Upper lobe of left lung (tissue), 6 donors: ENCODE measurements around the gene BFAR. TPM values are rescaled to one million over a fixed set of nuclear protein-coding genes. Genes with fewer than 3 reads are reported as not detected.
"Not testable (repeated sequence)": the region's sequence is repeated elsewhere in the genome, so short reads cannot be mapped to it uniquely, and the experiment has no call there.

ENCODE experiments used
- ATAC-seq, 2 donors: fragments of 200-7000 bp; cut with Tn5 transposase; one replicate each; pipeline ENCODE4 v1.9.1; 2022; ENCODE audit warnings: mild to moderate bottlenecking in 2 of 2, moderate library complexity in 2 of 2; ENCODE audit not compliant: low FRiP score in 2 of 2
- DNase-seq, 2 donors: peaks; one replicate each; pipeline ENCODE4 v3.0.0-alpha.2; 2019 to 2020
- H3K27ac ChIP-seq, 4 donors: fragments of 200-600 bp; sonication (generic); one replicate each; pipeline ENCODE4 v1.5.1; 2016 to 2019
- H3K27me3 ChIP-seq, 4 donors: fragments of 200-600 bp; sonication (generic); one replicate each; pipeline ENCODE4 v1.5.1; 2017 to 2019
- H3K36me3 ChIP-seq, 4 donors: fragments of 200-600 bp; sonication (generic); one replicate each; pipeline ENCODE4 v1.5.1; 2016 to 2019
- H3K4me1 ChIP-seq, 4 donors: fragments of 200-600 bp; sonication (generic); one replicate each; pipeline ENCODE4 v1.5.1; 2018 to 2019
- H3K4me3 ChIP-seq, 4 donors: fragments of 200-600 bp; sonication (generic); one replicate each; pipeline ENCODE4 v1.5.1; 2017 to 2019; ENCODE audit warnings: mild to moderate bottlenecking in 2 of 4, moderate library complexity in 1 of 4
- H3K9me3 ChIP-seq, 4 donors: fragments of 200-600 bp; sonication (generic); one replicate each; pipeline ENCODE4 v1.5.1; 2018 to 2019
- CTCF ChIP-seq, 6 experiments: fragments of 450-650 bp in 4 of 6; fragments of 200-600 bp in 2 of 6; sonication (generic) in 2 of 6; IDR thresholded peaks; one replicate each; pipeline ENCODE4 v1.5.1; 2016 to 2019; ENCODE audit warnings: antibody characterized with exemption in 6 of 6
- EP300 ChIP-seq, 4 donors: sonication (generic); formaldehyde crosslinking; IDR thresholded peaks; one replicate each; pipeline ENCODE4 v1.5.1; 2017; ENCODE audit warnings: antibody characterized with exemption in 4 of 4, control low read depth in 2 of 4
- POLR2A ChIP-seq, 4 donors: fragments of 450-650 bp; IDR thresholded peaks; one replicate each; pipeline ENCODE4 v1.5.1; 2016 to 2017; ENCODE audit warnings: antibody characterized with exemption in 4 of 4, mild to moderate bottlenecking in 2 of 4
- POLR2AphosphoS5 ChIP-seq, 2 donors: sonication (generic); formaldehyde crosslinking; IDR thresholded peaks; one replicate each; pipeline ENCODE4 v1.5.1; 2017; ENCODE audit warnings: antibody characterized with exemption in 2 of 2
- WGBS, 2 donors: methylation state at CpG; one replicate each; pipeline ENCODE4 v1.1.5; 2017 to 2018; 5-methylcytosine and 5-hydroxymethylcytosine counted together
- small RNA-seq, 4 donors: library from RNA; depleted of rRNA; stranded (forward); fragments of <200 nt; gene quantifications; one replicate each; pipeline ENCODE3, GENCODE V24; 2016
- total RNA-seq, 6 donors: library from RNA; depleted of rRNA in 4 of 6; stranded (reverse); fragments of >200 nt in 4 of 6; gene quantifications; one replicate each; pipeline versions ENCODE4 v1.1.0 to v1.2.1, GENCODE V29; 2016 to 2021
- donor health status: DM: no; HTN: no; CAD: no; lungs with moderate emphysema.
- donor health status: DM: no; HTN: yes; CAD: no; lungs with severe emphysema.

BFAR gene
- total RNA-seq, 6 donors from 2014 or later = 66.3 to 157 (median 104) TPM

GRCh38 chr16:14681115-14681514 is 48.4 kb downstream of the BFAR start:
- no peaks in the 10 kb centered on the region for H3K36me3 ChIP-seq
- H3K9me3 ChIP-seq = no peaks in the 10 kb centered on the region
- peaks cover 0 to under 1% (median 0%) of the 10 kb centered on the region in 4 donors for H3K4me1 ChIP-seq
- DNase-seq = no peak
- ATAC-seq = no peak
- no peak overlapping the region for H3K4me3 ChIP-seq
- H3K27ac ChIP-seq = no peak overlapping the region
- no peaks in the 10 kb centered on the region for H3K27me3 ChIP-seq
- WGBS, 2 donors = 94% methylated on average over 4 of the region's 4 CpGs
- no peak for TF ChIP-seq POLR2AphosphoS5 (IDR thresholded peaks at IDR 0.05)

DNA sequence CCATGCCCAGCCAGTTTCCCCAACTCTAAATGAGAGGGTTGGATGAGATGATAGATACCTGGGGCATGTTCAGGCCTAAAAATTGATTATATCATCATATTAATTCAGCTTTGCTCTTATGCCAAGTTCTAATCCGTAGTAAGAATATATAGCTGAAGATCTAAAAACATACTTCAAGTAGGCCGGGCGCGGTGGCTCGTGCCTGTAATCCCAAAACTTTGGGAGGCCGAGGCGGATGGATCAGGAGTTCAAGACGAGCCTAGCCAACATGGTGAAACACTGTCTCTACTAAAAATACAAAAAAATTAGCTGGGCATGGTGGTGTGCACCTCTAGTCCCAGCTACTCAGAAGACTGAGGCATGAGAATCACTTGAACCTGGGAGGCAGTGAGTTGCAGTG is 49.4 kb downstream of the BFAR start:
- H3K4me1 ChIP-seq = peaks cover 0 to 9% (median 2%) of the 10 kb centered on the region in 4 donors
- no peak overlapping the region for H3K27ac ChIP-seq
- no peaks in the 10 kb centered on the region for H3K36me3 ChIP-seq
- DNase-seq (peak in 1 of 2 donors; percentile 27), ATAC-seq (no peak)
- no peaks in the 10 kb centered on the region for H3K27me3 ChIP-seq
- TF ChIP-seq CTCF (IDR thresholded peaks at IDR 0.05) = no peak
- TF ChIP-seq POLR2A (IDR thresholded peaks at IDR 0.05) = no peak
- TF ChIP-seq POLR2AphosphoS5 (IDR thresholded peaks at IDR 0.05) = no peak
- TF ChIP-seq EP300 (IDR thresholded peaks at IDR 0.05) = no peak
- WGBS, 2 donors = 91 to 94% methylated on average over 8 of the region's 8 CpGs
- no peak overlapping the region for H3K4me3 ChIP-seq
- H3K9me3 ChIP-seq = no peaks in the 10 kb centered on the region

DNA sequence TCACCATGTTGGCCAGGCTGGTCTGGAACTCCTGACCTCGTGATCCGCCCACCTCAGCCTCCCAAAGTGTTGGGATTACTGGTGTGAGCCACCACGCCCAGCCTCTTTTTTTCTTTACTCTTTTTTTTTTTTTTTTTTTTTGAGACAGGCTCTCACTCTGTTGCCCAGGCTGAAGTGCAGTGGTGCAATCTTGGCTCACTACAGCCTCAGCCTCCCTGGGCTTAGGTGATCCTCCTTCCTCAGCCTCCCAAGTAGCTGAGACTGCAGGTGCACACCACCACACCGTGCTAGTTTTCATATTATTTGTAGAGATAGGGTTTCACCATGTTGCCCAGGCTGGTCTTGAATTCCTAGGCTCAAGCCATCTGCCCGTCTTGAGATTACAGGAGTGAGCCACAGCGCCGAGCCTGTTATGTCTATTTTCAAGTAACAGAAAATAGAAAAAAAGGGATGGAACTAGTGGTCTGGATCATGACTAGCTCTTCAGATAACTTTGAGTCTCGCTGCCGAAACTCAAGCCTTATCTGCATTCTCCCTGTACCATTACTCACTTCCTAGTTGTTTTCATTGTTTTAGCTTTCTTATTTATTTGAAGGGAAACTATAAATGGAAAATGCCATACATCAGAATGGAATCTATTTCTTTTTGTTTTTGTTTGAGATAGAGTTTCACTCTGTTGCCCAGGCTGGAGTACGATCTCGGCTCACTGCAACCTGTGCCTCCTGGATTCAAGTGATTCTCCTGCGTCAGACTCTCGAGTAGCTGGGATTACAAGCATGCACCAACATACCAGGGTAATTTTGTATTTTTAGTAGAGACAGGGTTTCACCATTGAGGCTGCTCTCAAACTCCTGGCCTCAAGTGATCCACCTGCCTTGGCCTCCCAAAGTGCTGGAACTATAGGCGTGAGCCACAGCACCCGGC is 53.4 kb downstream of the BFAR start:
- peak in 1 of 2 donors; percentile 65 for ATAC-seq
- not testable (repeated sequence) for H3K27me3 ChIP-seq, H3K4me1 ChIP-seq, H3K9me3 ChIP-seq, H3K4me3 ChIP-seq, H3K36me3 ChIP-seq
- H3K27ac ChIP-seq = peak overlapping the region in 2 of 4 donors; percentile 40 to 43
- 69 to 70% methylated on average over 15 of the region's 15 CpGs for WGBS, 2 donors
- DNase-seq = peak in 1 of 2 donors; percentile 27

DNA sequence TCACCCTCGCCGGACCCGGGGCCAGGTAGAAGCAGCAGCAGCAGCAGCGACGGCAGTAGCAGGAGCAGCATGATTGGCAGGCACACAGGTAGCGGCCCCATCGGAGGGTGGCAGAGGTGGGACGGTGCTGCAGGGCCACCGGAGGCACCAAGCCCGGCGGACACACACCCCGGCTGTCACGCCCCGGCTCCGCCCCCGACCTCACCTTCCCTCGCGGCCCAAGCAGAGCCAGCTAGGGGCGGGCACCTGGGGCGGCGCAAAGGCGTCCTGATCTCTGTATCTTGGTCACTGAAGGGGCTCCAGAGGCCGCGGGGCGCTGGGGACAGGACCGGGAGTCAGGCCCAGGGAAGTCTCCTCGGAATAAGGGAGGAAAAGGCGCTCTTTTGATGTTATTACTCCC is 61.4 kb downstream of the BFAR start, which contains the start of gene PLA2G10:
Gene PLA2G10, minus strand, starts transcription at position 180 of the 400 bp plus-strand sequence. Its CDS starts 79 bp downstream, at position 101.
- not testable (repeated sequence) for H3K27ac ChIP-seq, H3K27me3 ChIP-seq, H3K36me3 ChIP-seq, DNase-seq, H3K9me3 ChIP-seq, H3K4me3 ChIP-seq, H3K4me1 ChIP-seq
- peak in 1 of 2 donors; percentile 80 for ATAC-seq
- WGBS, 2 donors = no CpG with 5 or more reads among the region's 28 CpGs

DNA sequence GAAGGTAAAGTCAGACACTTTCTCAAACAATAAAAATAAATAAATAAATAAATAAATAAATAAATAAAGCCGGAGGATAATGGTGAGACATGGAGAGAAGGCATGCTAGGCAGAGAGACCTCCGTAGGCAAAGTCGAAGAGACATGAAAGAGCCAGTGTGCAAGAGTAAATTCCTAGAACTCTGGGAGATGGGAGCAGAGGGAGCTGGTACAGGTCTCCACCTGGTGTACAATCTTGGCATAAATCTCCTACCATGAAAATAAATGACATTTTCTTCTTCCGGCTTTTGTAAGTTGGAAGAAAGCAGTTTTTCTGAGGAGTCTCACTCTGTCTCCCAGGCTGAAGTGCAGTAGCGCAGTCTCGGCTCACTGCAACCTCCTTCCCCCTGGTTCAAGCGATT is 69.1 kb downstream of the BFAR start:
- H3K4me3 ChIP-seq, H3K9me3 ChIP-seq, H3K27me3 ChIP-seq, H3K27ac ChIP-seq, H3K4me1 ChIP-seq, ATAC-seq, DNase-seq, H3K36me3 ChIP-seq: not testable (repeated sequence)
- WGBS, 2 donors = 51% methylated on average over 3 of the region's 7 CpGs; no CpG with 5 or more reads in 1 of the 2 donors

DNA sequence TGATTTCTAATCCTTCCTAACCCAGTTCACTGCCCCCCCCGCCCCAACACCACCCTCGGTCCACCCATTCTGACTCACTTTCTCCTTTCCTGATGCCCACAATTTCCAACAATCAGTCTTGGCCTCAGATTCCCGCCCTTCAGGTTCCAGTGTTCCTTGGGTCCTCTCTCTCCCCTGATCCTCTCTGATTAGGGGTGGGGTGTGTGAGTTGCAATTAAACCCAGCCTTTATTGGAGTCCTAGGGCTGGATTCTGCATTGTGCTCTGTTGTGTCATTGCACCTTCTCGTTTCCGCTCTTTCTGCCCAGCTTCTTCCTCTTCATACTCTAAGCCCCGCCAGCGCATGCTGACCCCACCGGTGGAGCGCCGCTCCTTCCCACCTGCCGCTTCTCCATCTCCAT is 69.9 kb downstream of the BFAR start:
- no CpG with 5 or more reads among the region's 11 CpGs for WGBS, 2 donors
- not testable (repeated sequence) for H3K27ac ChIP-seq, H3K9me3 ChIP-seq, H3K4me3 ChIP-seq, H3K4me1 ChIP-seq, DNase-seq, H3K36me3 ChIP-seq, H3K27me3 ChIP-seq
- peak in 1 of 2 donors; percentile 4 for ATAC-seq

GRCh38 chr16:14703156-14704011 is 70.6 kb downstream of the BFAR start, which contains the start of gene NPIPA3:
NPIPA3 (plus strand) TSS chr16:14703411; CDS start chr16:14708944, 5,533 bp downstream.
- not testable (repeated sequence) for H3K27me3 ChIP-seq, H3K4me3 ChIP-seq, H3K36me3 ChIP-seq, H3K4me1 ChIP-seq, H3K27ac ChIP-seq, H3K9me3 ChIP-seq, DNase-seq
- WGBS, 2 donors = no CpG with 5 or more reads among the region's 73 CpGs
- peak; percentile 99 to 100 for ATAC-seq

Small RNA genes within 50 kb of the gene (small RNA-seq; reads per million reads assigned to genes)
- gene RN7SL274P (0 reads per million in 4 donors), gene RNU7-125P (0 reads per million in 4 donors)

Other genes starting within 250 kb of the BFAR start
- gene PARN, start 2.7 kb upstream of the BFAR start, total RNA-seq = 100 to 1,000 TPM in 1 of 6 donors, 10 to 100 TPM in 5; 25.6 to 133 (median 37.3) TPM
- 10 to 100 TPM in 4 of 6 donors, 1 to 10 TPM in 2; 4.2 to 22.5 (median 10.9) TPM for gene PLA2G10, start 61.4 kb downstream of the BFAR start, total RNA-seq
- gene NPIPA3, start 70.5 kb downstream of the BFAR start, total RNA-seq = 1 to 10 TPM in 4 of 6 donors, not detected in 2; 1.1 to 8.4 (median 3.4) TPM
- 1 to 10 TPM in 4 of 6 donors, not detected in 2; 1.2 to 8.4 (median 2.4) TPM for gene NPIPA2, start 109.6 kb downstream of the BFAR start, total RNA-seq
- 10 to 100 TPM; 16.8 to 72.9 (median 45.3) TPM for gene NOMO1, start 200.8 kb downstream of the BFAR start, total RNA-seq